Measurements from ENCODE around the gene C10orf90. TPM values are rescaled to one million over a fixed set of nuclear protein-coding genes. Genes with fewer than 3 reads are reported as not detected.

Gene C10orf90
- total RNA-seq, 1 experiment from 2014 or later, result not detected

- H3K56ac ChIP-seq (ENCODE audit: insufficient read length, low read depth, low read length), result no peak overlapping the region
- Mint-ChIP-seq H3K4me3 (no peak overlapping the region), H3K9me3 (no peaks in the 10 kb centered on the region), H3K4me1 (no peaks in the 10 kb centered on the region), H3K27ac (no peak overlapping the region), H3K36me3 (ENCODE audit: insufficient read depth in 1 of 3, low read depth in 3 of 3) (no peaks in the 10 kb centered on the region; a peak in 1 of 7 replicates), H3K27me3 (ENCODE audit: low read depth) (peaks cover 4% of the 10 kb centered on the region)
- H3K4me2 ChIP-seq (ENCODE audit: insufficient read depth, insufficient read length, low read length), result no peak overlapping the region
- H3K9me3 ChIP-seq (ENCODE audit: control insufficient read depth, low read depth, low read length), result no peaks in the 10 kb centered on the region
- H2BK15ac ChIP-seq (ENCODE audit: low read depth, low read length), result no peak overlapping the region
- H2BK120ac ChIP-seq (ENCODE audit: low read depth, low read length, poor library complexity, severe bottlenecking), result no peak overlapping the region
- H2BK5ac ChIP-seq (ENCODE audit: insufficient read length, low read length), result no peak overlapping the region
- H2BK12ac ChIP-seq (ENCODE audit: insufficient read length, low read depth, low read length), result no peak overlapping the region
- H4K91ac ChIP-seq (ENCODE audit: insufficient read length, low read depth, low read length), result no peak overlapping the region
- H3K4ac ChIP-seq (ENCODE audit: low read depth, low read length), result no peak overlapping the region
- no peak overlapping the region for H4K8ac ChIP-seq (replicated peaks; ENCODE audit: insufficient read length, low read depth, low read length)
- H3K23ac ChIP-seq (ENCODE audit: insufficient read length, low read depth, low read length), result no peak overlapping the region
- no peaks in the 10 kb centered on the region for H3K79me1 ChIP-seq (ENCODE audit: insufficient read depth, low read depth, low read length, poor library complexity, severe bottlenecking)
- H3T11ph ChIP-seq (ENCODE audit: low read length), result no peak overlapping the region
- no peak overlapping the region for H3K27ac ChIP-seq (ENCODE audit: insufficient read length, low read depth, low read length)
- no peak for TF ChIP-seq CTCF (conservative IDR thresholded peaks at IDR 0.05)
- H3K18ac ChIP-seq (ENCODE audit: insufficient read length, low read depth, low read length), result no peak overlapping the region
- no peak overlapping the region for H3K9ac ChIP-seq (ENCODE audit: extremely low read depth, insufficient read length, low read length)
- DNase-seq, result no peak
- H3K79me2 ChIP-seq (ENCODE audit: insufficient read depth, low read length), result no peaks in the 10 kb centered on the region
- H3K4me1 ChIP-seq (ENCODE audit: insufficient read depth, low read length), result no peaks in the 10 kb centered on the region
- no CpG with 5 or more reads among the region's 5 CpGs for WGBS (ENCODE audit: extremely low coverage, insufficient read length, low lambda C conversion rate)
- H2AK5ac ChIP-seq (ENCODE audit: insufficient read length, low read length), result no peak overlapping the region
- H4K20me1 ChIP-seq (ENCODE audit: control insufficient read depth, insufficient read depth, insufficient read length), result no peaks in the 10 kb centered on the region
- H2AFZ ChIP-seq (ENCODE audit: low read length), result no peak overlapping the region
- H3K27me3 ChIP-seq (ENCODE audit: insufficient read depth, low read length), result no peaks in the 10 kb centered on the region
- no peaks in the 10 kb centered on the region for H3K23me2 ChIP-seq (ENCODE audit: insufficient read length, low read depth, low read length, poor library complexity, severe bottlenecking)
- no peak overlapping the region for H3K14ac ChIP-seq (ENCODE audit: insufficient read depth, low read length)
- H2BK20ac ChIP-seq (ENCODE audit: low read depth, low read length, poor library complexity, severe bottlenecking), result no peak overlapping the region
- no peak overlapping the region for H4K5ac ChIP-seq (ENCODE audit: insufficient read length, low read depth, low read length)
Observed at GRCh38 chr10:126663880-126664279, 6.6 kb downstream of the C10orf90 start.

Data from H9 (cell line).